HL-60/S4 treated with retinoic acid at 250 ng/mL for 4 days and 3 days (cell line): ENCODE results near the gene IGF2BP2.
"Not testable (repeated sequence)": the region's sequence is repeated elsewhere in the genome, so short reads cannot be mapped to it uniquely, and the experiment has no call there.

Source experiments
- in situ Hi-C: fragments of 300-500 bp; cut with MboI; formaldehyde crosslinking; loops from 2 replicates; pipeline ENCODE4 v1.7.0; 2022; ENCODE audit warnings: low sequenced_read_pairs

The IGF2BP2 gene

DNA sequence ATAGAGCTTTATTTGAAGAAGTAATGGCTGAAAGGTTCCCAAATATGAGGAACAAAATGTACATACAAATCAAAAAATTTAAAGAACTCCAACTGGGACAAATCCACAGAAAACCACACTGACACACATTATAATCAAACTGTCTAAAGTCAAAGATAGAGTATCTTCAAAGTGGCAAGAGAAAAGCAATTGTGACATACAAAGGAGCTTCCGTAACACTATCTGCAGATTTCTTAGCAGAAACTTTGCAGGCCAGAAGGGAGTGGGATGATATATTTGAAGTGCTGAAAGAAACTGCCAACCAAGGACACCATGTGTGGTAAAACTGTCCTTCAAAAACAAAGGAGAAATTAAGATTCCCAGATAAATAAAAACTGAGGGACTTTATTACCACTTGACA, 146.8 kb downstream of the IGF2BP2 start:
- in situ Hi-C loops, result no loop called here

DNA sequence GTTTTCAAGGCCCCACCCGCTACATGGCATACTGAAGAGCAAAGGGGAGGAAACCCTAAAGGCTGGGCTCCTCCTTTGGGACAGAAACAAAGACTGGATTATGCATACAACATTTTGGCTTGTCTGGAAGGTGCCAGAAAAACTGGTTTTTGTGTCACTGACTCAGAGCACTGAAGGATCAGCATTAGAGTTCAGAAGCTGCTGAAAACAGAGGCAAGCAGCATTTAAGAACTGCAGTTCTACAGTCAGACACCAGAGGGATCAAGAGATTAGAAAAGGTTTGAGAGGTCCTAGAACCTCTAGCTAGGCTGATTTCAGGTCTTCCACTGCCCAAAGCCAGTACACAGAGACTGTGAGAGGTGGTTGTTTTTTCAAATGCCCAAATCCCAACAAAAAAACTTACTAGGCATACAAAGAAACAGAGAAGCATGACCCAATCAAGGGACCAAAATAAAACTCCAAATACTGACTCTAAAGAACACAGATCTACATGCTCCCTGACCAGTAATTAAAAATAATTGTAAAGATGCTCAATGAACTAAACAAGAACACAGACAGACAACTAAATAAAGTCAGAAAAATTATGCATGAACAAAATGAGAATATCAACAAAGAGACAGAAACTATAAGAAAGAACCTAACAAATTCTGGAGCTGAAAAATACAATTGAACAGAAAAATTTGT, 147.6 kb downstream of the IGF2BP2 start:
- in situ Hi-C loops, result no loop called here

DNA sequence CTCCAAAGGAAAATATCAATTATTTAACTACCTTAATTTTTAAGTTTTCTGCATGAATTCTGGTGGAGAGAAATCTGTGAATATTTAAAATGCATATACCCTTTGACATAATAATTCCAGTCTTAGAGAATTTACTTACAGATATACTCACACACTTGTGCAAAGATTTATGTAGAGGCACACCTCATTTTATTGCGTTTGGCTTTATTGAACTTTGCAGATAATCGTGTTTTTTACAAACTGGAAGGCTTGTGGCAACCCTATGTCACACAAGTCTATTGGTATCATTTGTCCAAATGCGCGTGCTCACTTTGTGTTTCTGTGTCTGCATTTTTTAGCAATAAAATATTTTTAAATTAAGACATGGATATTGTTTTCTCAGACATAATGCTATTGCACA, 157.3 kb downstream of the IGF2BP2 start:
- in situ Hi-C loops, result no loop called here

DNA sequence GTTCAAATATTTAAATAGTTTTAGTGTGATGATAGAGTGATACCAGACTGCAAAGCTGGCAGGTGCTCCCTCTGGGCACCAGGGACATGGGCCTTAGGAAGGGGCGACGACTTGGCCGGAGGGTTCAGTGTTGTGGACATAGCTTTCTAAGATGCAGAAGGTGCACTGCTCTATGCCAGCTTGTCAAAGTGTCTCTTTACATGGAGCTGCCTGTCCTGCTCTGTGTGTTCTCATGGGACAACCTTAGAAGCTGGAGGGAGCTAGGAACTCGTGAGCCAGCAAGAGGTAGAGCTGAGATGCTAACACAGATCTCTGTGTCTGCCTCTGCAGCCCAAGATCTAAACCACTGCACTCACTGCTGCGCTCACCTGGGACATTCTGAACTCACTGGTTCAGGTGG, 160.9 kb downstream of the IGF2BP2 start:
- in situ Hi-C loops, result no loop called here

DNA sequence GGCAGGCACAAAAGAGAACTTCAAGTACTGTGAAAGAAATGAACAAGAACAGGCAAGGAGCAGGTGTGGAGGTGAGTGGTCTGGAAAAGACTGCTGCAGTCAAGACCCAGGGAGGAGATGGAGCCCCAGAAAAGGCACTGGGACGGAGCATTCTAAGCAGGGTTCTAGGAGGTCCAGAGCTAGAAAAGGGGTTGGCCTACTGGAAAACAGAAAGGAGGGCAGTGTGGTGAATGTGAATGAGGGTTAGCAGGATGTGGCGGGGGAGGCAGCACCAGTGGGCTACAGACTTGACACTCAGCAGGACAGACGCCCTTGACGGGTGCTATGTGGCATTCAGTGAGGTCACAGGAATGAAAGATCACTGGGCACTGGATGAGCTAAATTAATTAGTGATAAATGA, 163.1 kb downstream of the IGF2BP2 start:
- in situ Hi-C loops, result no loop called here

DNA sequence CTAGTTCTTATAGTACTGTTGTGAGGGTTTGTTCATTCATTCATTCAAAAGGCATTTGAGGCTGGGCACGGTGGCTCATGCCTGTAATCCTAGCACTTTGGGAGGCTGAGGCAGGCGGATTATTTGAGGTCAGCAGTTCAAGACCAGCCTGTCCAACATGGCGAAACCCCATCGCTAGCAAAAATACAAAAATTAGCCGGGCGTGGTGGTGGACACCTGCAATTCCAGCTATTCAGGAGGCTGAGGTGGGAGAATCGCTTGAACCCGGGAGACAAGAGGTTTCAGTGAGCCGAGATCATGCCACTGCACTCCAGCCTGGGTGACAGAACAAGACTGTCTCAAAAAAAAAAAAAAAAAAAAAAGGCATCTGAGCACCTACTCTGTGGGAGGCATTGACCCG, 163.5 kb downstream of the IGF2BP2 start:
- in situ Hi-C loops, result not testable (repeated sequence)

DNA sequence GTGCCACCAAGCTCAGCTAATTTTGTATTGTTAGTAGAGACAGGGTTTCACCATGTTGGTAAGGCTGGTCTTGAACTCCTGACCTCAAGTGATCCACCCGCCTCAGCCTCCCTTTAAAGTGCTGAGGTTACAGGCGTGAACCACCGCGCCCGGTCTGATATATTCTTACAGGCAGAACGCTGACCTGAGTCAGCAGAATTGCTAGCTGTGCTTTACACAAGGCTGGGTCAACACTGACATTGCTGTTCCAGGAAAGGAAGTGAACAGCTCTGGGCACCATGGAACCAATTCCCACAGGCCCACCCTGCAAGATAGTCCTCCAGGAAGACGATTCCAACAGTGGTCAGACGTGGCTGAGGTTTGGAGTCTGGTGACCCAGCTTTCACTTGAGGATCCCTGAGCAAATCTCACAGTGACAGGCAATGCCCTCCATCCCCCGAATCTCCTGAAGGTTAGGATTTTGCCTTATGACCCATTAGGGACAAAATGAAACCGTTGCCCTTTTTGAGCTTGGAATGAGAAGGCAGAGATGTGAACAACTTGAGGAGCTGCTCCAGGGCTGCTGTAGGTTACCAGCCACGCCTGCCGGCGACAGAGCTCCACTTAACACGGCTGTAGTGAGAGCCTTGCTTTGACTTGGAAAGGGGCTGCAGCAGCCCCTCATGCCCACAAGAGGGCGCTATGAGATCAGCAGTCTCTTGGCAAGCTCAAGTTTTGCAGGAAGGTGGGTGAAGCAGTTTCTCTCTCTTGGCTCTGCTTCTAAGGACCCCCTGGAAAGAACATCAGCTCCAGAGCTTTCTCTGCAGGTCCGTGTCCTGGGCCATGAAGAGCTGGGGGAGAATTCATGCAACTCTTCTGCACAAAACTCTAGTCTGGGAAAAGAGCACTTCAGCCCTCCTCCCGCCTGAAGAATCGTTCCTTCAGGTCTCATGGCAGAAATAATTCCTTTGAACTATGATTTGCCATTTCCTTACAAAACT, 164.6 kb downstream of the IGF2BP2 start:
- in situ Hi-C loops, result no loop called here

DNA sequence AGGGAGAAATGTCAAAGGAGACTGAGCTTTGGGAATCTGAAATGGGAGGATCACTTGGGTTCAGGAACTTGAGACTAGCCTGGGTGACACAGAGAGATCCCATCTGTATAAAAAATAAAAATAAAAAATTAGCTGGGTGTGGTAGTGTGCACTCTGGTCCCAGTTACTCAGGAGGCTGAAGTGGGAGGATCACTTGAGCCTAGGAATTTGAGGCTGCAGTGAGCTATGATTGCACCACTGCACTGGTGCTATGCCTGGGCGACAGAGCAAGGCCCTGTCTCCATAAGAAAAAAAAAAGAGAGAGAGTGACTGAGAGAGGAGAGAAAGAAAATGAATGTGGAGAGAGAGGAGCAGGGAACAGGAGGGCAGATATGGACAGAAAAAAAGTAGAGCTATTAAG, 165.9 kb downstream of the IGF2BP2 start:
- in situ Hi-C loops, result no loop called here

DNA sequence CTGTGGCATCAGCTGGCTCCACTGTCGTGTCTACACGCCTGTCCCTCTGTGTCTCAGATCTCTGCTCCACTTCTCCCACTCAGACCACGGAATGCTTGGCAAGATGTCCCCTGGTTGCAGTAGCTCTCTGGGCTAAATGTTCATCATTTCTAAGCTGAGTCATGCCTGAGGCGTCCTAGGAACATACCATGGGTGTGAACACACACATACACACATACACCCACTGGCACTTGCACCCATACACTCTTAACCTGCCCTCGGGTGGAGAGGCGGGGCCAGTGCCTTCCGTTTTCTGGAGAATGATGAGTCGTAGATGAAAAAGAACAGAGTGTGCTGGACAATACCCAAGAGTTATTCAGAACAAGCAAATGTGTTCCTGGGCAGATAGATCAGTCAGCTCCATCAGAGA, 166.3 kb downstream of the IGF2BP2 start:
- in situ Hi-C loops, result no loop called here

DNA sequence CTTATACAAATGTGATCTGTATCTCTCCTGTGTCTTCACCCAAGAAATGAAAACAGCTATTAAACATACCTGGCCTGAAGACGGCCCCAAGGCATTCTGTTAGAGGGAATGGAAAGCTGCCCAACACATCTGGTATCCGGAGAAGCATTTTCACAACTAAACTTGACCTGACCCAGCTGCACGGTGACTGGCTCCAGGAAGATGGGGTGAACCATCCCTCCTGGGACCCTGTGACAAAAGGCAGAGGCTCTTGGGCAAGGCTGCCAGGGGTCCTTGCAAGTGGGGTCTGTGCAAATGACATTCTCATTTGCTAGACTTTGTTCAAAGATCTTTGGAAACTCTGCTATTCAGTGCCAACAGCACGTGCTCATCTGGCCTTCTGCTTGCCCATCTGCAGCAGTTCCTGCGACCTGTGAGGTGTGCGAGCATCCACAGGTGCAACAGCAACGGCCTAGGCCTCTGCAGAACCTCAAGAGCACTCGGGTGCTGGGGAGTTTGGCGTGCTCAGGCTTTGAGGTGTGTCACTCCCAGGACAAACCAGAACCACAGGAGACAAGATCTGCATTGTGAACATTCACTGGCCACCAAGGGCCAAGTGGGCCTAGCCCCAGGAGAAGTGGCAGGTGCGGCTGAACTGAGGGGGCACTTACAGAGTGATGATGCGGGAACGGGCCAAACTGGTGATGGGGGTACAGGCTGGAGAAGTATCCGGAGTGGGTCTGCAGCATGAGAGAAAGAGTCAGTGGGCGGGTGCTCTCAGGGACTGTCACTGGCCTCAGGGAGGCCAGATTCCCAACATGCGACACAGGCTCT, 166.9 kb downstream of the IGF2BP2 start:
- in situ Hi-C loops, result no loop called here

DNA sequence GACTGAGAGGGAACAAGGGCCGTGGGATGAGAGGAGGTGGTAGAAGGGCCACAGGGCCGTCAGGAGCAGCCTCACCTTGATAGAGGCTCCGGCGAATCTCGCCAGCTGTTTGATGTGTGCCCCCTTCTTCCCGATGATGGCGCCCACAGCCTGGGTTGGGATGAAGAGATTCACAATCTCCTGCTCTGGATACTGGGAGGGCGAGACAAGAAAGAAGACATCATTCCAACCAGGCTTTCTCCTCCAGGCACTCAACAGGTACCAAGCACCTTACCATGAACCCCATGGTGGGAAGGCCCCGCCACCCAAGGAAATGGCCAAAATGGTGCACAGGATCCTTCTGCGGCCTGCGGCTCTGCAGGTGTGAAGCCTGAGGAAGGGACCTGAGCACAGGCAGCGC, 167.6 kb downstream of the IGF2BP2 start:
- in situ Hi-C loops, result no loop called here

DNA sequence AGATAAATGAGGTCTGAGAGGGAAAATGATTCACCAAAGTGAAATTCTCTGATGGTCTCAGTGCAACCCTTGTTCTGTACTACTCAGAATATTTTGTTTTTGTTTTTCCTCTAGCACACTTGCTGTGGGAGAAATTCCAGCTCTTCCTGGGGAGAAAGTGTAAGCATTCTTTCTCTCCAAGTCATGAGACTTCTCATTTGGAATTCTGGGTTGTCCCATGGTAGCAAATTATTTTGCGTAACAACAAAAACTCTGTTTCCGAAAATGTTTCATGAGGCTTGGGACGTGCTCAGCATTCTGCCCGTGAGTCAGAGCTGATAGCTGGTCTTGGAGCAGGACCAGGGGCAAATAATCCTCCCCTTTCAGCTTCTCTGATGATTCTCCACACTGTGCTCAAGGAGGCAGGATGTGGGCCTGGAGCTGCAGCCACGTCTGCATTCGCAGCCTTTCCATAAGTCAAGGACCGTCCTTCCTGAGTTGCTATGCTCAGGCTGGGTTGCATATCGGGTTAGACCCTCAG, 168.5 kb downstream of the IGF2BP2 start:
- in situ Hi-C loops, result no loop called here

DNA sequence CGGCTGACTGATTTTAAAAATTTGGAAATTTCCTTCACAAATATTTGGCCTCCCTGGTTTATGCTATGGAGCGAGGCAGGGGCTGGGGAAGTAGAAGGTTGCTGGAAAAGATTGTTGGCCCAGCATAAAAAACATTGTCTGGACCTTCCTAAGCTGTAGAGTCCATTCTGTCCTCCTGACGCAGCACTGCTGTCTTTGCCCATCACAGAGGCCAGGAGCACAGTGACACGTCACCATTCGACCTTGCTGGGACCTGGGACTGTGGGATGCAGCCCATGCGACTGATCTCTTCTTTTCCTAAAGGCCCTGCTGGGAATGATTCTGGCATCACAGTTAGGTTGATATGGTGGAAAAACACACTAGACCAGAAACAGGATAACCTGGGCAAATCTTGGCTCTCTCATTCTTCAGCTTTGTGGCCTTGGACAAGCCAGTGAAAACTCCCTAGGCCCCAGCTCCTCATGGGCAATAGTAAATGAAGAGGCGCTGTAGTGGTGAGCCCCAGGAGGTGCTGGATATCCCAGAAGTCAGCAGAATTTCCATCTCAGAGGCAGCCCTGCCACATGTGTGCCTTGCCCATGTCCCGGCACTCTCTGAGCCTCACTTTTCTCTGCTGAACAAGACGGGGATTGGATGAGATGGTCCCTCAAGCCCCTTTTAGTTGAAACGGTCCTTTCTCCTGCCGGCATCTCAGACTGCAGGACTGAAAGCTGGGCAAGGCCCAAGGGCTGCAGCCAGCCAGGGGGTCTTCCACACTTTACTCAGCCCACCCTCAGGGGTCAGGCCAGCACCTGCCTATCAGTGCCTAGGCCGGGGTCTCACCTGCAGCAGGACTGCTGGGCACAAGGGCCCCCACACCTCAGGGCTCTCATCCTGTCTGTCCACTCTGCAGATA, 169.2 kb downstream of the IGF2BP2 start:
- in situ Hi-C loops, result no loop called here

DNA sequence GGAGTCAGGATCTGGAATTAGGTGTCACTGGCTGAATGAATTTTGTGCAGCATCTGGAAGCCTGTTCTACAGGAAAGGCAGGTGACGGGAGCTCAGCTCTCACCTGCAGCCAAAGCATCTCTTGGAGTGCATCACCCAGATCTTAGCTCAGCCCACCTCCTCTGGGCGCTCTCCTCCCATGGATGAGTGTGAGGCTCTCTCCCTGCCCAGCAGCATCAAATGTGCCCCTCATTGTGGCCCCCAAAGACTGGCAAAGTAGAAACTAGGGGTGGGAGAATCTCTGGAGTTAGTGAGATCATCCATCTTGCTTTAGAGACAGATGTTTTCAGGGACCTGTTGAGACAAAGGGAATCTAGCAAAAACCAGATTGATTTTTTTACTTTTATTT, 170.1 kb downstream of the IGF2BP2 start:
- in situ Hi-C loops, result no loop called here

DNA sequence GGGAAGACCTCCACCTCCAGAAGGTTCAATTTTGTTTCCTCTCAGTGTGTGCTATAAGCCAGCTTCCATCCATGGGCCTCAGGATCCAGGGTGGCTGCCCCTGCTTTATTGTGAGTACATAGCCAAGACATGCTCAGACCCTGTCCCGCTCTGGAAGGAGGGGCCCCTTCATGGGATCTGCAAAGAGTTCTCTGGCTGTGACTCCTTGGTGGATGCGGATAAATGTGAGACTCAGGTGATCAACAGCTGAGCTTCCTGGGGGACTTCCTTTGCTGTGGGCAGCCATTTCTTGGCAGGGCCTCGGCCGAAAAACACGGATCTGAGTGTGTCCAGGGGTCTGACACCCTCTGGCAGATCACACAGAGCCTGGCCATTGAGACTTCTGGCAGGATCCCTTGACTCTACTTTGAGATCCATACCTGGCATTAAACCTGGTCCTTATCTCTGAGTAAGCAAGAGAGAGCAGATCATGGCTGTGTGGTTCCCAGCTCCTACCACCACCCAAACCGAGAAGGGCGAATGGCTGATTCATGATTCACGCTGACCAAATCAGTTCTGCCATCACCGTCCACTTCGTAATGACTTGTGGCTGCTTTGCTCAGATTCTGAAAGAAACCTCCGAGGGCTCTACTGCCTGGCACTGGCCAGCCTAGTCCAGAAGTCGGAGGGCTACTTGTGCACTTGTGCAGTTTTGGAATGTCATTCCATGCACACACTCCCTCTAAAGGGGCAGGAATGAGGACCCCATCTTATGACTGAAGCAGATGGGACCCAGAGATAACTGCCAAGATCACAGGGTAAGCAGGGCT, 170.7 kb downstream of the IGF2BP2 start:
- in situ Hi-C loops, result no loop called here

DNA sequence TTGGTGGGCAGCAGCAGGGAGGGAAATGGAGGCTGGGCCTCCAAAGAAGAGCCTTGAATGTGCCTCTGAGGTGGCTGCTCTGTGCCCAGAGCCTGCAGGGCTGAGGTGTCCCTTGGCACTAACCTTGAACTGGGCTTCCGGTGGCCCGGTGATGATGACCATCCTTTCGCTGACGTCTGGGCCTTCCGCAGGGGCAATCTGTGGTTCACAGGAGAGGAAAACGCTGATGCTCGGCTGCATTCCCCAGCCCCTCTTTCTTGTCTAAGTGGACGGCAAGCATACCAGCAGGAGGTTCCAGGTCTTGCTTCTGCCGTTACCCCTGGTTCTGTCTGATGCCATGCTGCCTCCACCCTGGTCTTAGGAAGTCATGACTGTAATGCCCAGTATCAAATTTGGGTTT, 172.9 kb downstream of the IGF2BP2 start:
- in situ Hi-C loops, result no loop called here

DNA sequence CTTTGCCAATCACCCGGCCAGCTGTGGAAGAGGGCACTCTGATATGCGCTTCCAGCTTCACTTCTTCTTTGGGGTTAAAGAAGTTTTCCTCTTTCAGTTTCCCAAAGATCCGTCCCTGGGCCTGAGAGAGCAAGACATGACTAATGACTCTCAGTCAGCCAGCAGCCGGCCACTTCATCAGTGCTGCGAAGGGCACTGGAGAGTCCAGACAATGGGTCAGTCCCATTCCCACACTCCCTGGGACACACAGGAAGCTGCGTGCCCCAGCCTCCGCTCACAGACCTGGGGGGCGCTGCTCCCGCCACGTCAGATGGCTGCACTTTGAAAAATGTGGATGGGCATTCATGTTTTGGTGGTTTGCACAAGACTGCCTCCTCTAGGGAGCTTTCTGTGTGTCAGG, 175.4 kb downstream of the IGF2BP2 start:
- in situ Hi-C loops, result no loop called here

DNA sequence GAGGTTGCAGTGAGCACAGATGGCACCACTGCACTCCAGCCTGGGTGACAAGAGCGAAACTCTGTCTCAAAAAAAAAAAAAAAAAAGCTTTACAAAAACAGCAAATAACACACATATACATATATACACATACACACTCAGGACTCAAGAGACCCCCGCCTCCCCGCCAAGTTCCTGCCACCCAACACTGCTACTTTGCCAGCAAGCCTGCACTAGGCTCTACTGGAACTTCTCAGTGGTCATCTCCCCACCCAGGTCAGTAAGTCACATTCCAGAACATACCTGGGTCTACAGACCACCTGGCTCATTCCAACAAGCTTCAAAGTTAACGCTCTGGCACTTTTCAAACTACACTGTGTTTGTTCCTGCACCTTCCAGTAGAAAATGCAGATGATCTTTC, 176.4 kb downstream of the IGF2BP2 start:
- in situ Hi-C loops, result no loop called here

DNA sequence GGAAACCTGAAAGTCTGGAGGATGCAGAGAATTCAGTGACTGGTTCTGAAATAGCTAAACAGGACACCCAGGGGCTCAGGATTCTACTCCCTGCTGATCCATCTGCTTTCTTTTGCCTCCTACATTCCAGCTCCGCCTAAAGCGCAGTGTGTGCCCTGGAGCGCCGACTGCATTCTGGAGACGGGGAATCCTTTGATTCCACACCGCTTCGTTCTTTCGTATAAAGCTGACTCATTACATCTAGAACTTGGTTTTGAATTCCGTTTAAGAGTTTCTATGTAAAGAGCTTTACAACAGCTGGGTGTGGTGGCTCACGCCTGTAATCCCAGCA, 177.0 kb downstream of the IGF2BP2 start:
- in situ Hi-C loops, result no loop called here
